ENCODE results near the gene TDRD7.

DNA sequence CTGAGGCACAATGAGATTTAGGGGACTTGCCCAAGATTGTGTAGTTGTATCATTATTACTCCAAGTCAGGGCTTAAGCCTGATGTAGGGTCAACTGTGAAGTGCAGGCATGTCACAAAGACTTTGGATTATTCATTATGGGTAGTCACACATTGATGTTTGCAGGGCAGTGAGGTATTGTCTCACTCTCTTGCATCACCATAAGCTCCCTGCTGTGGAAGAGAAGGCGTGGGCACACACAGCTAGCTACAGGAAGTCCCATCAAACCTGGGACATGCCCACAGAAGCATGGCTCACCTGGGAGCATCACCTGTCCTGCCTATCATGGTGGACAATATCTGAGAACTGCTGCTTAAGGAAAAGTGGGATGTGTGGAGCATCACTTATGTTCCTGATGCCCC, 131.7 kb downstream of the TDRD7 start:
- TF ChIP-seq POLR2A (IDR thresholded peaks at IDR 0.05; ENCODE audit: control extremely low read depth in 1 of 2, low read depth in 2 of 2, low read length in 2 of 2) (no peak), CHD2 (IDR thresholded peaks at IDR 0.05; ENCODE audit: low read length) (no peak)
- TF ChIP-seq, protein P1, sequence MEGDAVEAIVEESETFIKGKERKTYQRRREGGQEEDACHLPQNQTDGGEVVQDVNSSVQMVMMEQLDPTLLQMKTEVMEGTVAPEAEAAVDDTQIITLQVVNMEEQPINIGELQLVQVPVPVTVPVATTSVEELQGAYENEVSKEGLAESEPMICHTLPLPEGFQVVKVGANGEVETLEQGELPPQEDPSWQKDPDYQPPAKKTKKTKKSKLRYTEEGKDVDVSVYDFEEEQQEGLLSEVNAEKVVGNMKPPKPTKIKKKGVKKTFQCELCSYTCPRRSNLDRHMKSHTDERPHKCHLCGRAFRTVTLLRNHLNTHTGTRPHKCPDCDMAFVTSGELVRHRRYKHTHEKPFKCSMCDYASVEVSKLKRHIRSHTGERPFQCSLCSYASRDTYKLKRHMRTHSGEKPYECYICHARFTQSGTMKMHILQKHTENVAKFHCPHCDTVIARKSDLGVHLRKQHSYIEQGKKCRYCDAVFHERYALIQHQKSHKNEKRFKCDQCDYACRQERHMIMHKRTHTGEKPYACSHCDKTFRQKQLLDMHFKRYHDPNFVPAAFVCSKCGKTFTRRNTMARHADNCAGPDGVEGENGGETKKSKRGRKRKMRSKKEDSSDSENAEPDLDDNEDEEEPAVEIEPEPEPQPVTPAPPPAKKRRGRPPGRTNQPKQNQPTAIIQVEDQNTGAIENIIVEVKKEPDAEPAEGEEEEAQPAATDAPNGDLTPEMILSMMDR (IDR thresholded peaks at IDR 0.05; ENCODE audit: control extremely low read depth in 1 of 3, insufficient read depth in 1 of 3, low read depth in 1 of 3, low read length in 3 of 3) = no peak

Measured in H1 (cell line).